WI38 (cell line): ENCODE results near the gene NLRP14.

Source experiments
- H3K4me3 ChIP-seq: 2 replicates; pipeline ENCODE4 v1.5.1; 2011; ENCODE audit warnings: low read depth, mild to moderate bottlenecking, control low read depth, low read length
- CTCF ChIP-seq: IDR thresholded peaks from 2 replicates; pipeline ENCODE4 v1.5.1; 2012; ENCODE audit warnings: low read depth, mild to moderate bottlenecking, control low read depth, low read length

NLRP14 gene

GRCh38 chr11:7057641-7058040 is 37.4 kb downstream of the NLRP14 start:
- TF ChIP-seq CTCF, result no peak

GRCh38 chr11:7060868-7061267 is 40.6 kb downstream of the NLRP14 start:
- no peak for TF ChIP-seq CTCF
- no peak overlapping the region for H3K4me3 ChIP-seq

More at GRCh38 chr11:7057641-7058040, 37.4 kb downstream of the NLRP14 start:
- no peak overlapping the region for H3K4me3 ChIP-seq

GRCh38 chr11:7062534-7062933 is 42.3 kb downstream of the NLRP14 start:
- no peak overlapping the region for H3K4me3 ChIP-seq
- TF ChIP-seq CTCF, result no peak

GRCh38 chr11:7072401-7073028 is 52.2 kb downstream of the NLRP14 start:
- no peak for TF ChIP-seq CTCF
- H3K4me3 ChIP-seq, result no peak overlapping the region

- no peak for TF ChIP-seq CTCF
- no peak overlapping the region for H3K4me3 ChIP-seq
These were observed 56.8 kb downstream of the NLRP14 start for GRCh38 chr11:7077101-7077500.

GRCh38 chr11:7079545-7080135 is 59.4 kb downstream of the NLRP14 start:
- no peak for TF ChIP-seq CTCF
- H3K4me3 ChIP-seq, result no peak overlapping the region

GRCh38 chr11:7080900-7081299 is 60.6 kb downstream of the NLRP14 start:
- no peak overlapping the region for H3K4me3 ChIP-seq
- TF ChIP-seq CTCF, result no peak
